Astrocyte of the spinal cord (primary cell): ENCODE measurements around the gene ALG11.
"Not testable (repeated sequence)": the region's sequence is repeated elsewhere in the genome, so short reads cannot be mapped to it uniquely, and the experiment has no call there.

Experiments
- DNase-seq: peaks from one replicate; pipeline ENCODE4 v3.0.0; 2011; ENCODE audit warnings: low read depth, low spot score
- H3K4me3 ChIP-seq: 2 replicates; pipeline ENCODE4 v1.5.1; 2011; ENCODE audit warnings: low read depth, mild to moderate bottlenecking, low read length, moderate library complexity
- in situ Hi-C: cut with HindIII; loops from 2 replicates; pipeline ENCODE4 v1.10.0; 2017; ENCODE audit warnings: low sequenced_read_pairs
- TF ChIP-seq, protein P1 (sequence below): IDR thresholded peaks from 2 replicates; pipeline ENCODE4 v1.5.1; 2012; ENCODE audit warnings: low read depth, mild to moderate bottlenecking, low read length, inconsistent platforms

ALG11 gene

GRCh38 chr13:51976423-51976822, 35.8 kb upstream of the ALG11 start:
- in situ Hi-C loops, result no loop called here
- no peak overlapping the region for H3K4me3 ChIP-seq
- no peak for DNase-seq
- TF ChIP-seq, protein P1, sequence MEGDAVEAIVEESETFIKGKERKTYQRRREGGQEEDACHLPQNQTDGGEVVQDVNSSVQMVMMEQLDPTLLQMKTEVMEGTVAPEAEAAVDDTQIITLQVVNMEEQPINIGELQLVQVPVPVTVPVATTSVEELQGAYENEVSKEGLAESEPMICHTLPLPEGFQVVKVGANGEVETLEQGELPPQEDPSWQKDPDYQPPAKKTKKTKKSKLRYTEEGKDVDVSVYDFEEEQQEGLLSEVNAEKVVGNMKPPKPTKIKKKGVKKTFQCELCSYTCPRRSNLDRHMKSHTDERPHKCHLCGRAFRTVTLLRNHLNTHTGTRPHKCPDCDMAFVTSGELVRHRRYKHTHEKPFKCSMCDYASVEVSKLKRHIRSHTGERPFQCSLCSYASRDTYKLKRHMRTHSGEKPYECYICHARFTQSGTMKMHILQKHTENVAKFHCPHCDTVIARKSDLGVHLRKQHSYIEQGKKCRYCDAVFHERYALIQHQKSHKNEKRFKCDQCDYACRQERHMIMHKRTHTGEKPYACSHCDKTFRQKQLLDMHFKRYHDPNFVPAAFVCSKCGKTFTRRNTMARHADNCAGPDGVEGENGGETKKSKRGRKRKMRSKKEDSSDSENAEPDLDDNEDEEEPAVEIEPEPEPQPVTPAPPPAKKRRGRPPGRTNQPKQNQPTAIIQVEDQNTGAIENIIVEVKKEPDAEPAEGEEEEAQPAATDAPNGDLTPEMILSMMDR, result no peak

- in situ Hi-C loops, result no loop called here
- TF ChIP-seq, protein P1, result no peak
- H3K4me3 ChIP-seq, result no peak overlapping the region
- DNase-seq, result no peak
Observed at GRCh38 chr13:51976890-51977289, 35.3 kb upstream of the ALG11 start.

DNA sequence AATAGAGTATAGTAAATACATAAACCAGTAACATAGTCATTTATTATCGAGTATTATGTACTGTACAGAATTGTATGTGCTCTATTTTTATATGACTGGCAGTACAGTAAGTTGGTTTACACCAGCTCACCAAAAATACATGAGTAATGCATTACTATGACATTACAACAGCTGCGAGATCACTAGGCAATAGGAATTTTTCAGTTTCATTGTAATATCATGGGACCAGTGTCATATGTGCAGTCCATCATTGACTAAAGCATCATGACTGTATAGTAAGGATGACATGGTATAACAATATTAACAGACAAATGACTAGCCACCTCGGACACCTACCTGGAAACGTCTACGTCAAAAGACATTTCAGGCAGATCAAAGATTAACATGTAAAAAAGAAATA, 34.6 kb upstream of the ALG11 start:
- TF ChIP-seq, protein P1, result no peak
- no peak for DNase-seq
- no peak overlapping the region for H3K4me3 ChIP-seq
- in situ Hi-C loops, result no loop called here

DNA sequence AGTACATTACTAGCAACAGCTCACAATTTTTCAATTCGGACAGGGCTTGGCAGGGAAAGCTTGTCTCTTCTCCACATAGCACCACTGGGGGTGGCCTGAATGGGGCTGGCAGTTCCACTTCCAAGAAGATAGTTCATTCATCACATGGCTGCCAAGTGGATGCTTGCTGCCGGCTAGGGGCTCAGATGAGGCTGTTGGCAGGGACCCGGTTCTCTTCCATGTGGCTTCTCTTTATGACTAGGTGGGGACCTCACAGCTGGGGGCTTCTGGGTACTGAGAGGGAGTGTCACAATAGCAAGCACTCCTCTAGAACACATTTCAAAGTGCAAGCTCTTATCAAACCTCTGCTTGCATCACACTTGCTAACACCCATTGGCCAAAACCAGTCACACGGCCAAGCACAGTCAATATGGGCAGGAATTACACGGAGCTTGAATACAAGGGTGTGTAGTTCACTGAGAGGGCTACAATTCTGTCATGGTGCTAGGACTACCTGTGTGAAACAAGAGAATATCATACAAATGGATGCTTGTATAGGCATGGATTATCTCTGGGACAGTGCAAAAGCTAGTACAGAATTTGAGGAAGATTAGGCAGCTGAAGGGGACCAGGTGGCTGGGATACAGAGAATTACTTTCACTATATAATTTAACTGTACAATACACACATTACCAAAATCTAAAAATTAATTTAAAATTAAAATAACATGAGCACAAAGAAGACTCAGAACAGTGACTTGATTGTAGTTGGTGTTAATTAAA, 33.2 kb upstream of the ALG11 start:
- DNase-seq, result no peak
- no peak overlapping the region for H3K4me3 ChIP-seq
- TF ChIP-seq, protein P1, result no peak
- in situ Hi-C loops, result no loop called here

DNA sequence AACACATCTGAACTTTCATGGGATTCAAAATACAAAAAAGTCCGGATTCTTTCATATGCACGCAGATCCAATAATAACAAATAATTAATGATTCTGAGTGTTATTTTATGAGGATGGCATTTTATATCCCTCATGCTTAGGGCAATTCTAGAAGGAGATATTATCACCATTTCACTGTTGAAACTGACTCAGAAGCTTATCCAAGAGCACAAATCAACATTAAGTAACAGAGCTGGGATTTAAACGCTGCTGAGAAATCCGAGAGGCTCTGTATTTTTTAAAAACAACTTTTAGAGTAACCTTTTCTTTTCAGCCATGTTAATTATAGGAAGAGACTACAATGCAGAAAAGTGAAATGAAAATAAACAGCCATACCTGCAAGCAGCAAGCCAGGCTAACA, 31.3 kb upstream of the ALG11 start:
- no peak overlapping the region for H3K4me3 ChIP-seq
- no peak for DNase-seq
- in situ Hi-C loops, result no loop called here
- TF ChIP-seq, protein P1, result no peak

- DNase-seq, result no peak
- in situ Hi-C loops, result no loop called here
- no peak overlapping the region for H3K4me3 ChIP-seq
- TF ChIP-seq, protein P1, result no peak
Observed at GRCh38 chr13:51981355-51981754, 30.8 kb upstream of the ALG11 start.

GRCh38 chr13:51983292-51983691, 28.9 kb upstream of the ALG11 start:
- DNase-seq, in situ Hi-C loops, H3K4me3 ChIP-seq: not testable (repeated sequence)

DNA sequence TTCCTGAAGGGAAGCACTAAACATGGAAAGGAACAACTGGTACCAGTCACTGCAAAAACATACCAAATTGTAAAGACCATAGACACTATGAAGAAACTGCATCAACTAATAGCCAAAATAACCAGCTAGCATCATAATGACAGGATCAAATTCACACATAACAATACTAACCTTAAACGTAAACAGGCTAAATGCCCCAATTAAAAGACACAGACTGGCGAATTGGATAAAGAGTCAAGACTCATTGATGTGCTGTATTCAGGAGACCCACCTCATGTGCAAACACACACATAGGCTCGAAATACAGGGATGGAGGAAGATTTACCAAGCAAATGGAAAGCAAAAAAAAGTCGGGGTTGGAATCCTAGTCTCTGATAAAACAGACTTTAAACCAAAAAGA, 27.3 kb upstream of the ALG11 start:
- H3K4me3 ChIP-seq, DNase-seq, in situ Hi-C loops: not testable (repeated sequence)
